GOT3 (cell line): ENCODE measurements around the gene MAP4K2.
"Not testable (repeated sequence)": the region's sequence is repeated elsewhere in the genome, so short reads cannot be mapped to it uniquely, and the experiment has no call there.

Experiments used
- DNase-seq: peaks from one replicate; lab custom pipeline; 2025; ENCODE audit warnings: mixed read lengths; lab: John Stamatoyannopoulos, UW

Gene MAP4K2

GRCh38 chr11:64803158-64803845 lies at the start of gene MAP4K2:
Gene MAP4K2, minus strand, starts transcription at chr11:64803214. Its CDS starts 65 bp downstream, at chr11:64803149.
- DNase-seq, result peak; percentile 21

GRCh38 chr11:64851831-64852351 lies 48.9 kb upstream of the MAP4K2 start:
- DNase-seq, result no peak

GRCh38 chr11:64850979-64851567 lies 48.1 kb upstream of the MAP4K2 start:
- no peak for DNase-seq

DNA sequence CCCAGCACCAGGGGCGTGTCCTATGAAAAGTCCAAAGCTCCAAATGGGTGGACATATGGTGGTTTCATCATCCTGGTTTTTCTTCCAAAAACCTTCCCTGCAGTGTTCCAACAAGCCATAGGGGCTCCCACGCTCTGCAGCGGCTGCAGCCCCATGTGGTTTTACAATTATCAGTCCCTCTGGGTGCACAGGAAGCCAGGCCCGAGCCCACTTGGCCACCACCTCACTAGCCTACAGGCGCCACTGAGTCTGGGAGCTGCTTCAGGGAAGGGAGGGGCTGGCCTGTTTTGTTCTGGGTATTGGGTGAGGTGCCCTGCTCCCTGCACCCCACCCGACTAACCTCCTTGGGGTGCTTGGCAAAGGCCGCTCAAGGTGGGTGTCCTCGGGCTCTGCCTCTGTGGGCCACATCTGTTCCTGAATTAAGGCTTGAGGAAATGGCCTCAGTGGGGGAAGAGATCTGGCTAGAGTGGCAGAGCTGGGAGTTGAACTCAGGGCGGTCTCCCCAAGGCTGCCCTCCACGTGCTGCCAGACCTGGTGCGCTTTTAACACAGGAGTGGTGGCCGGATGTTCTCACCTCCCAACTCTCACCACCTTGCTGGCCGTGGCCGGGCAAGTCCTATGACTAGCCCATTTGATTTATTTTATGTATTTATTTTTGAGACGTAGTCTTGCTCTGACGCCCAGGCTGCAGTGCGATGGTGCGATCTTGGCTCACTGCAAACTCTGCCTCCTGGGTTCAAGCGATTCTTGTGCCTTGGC lies 46.8 kb upstream of the MAP4K2 start:
- no peak for DNase-seq

GRCh38 chr11:64848826-64849597 lies 46.0 kb upstream of the MAP4K2 start:
- no peak for DNase-seq

- no peak for DNase-seq
These were observed 45.3 kb upstream of the MAP4K2 start for GRCh38 chr11:64848214-64848825.

DNA sequence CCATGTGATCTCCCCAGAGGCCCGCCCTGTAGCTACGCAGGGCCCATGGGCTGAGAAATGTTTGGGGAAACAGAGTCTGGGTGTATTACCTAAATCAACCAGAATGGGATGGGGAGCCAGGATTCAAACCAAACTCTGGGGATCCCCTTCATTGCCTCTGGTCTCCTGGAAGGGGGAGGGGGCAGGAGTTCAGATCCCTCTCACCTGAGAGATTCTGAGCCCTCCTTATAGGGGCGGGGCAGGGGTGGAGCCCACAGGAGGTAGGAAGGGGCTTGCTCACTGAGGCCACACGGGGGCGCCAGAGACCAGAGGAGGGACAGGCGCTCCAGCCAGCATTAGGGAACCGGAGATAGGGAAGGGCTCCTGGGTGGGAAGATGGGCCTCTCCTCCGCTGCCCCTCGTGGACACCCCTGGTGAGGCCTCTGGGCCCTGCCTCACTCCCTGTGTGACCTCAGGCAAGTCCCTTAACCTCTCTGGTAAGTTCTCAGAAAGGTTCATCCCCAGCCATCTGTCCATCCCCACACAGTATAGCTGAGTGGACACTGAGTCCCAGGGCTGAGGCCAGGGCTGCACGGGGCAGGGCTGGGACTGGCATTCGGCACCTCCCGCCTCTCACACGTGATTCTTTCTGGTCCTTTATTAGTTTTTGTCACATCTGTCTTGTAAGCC lies 44.1 kb upstream of the MAP4K2 start:
- DNase-seq, result peak; percentile 43

- not testable (repeated sequence) for DNase-seq
These were observed 42.7 kb upstream of the MAP4K2 start for GRCh38 chr11:64845776-64846129.

GRCh38 chr11:64845129-64845775 lies 42.2 kb upstream of the MAP4K2 start:
- DNase-seq, result no peak

DNA sequence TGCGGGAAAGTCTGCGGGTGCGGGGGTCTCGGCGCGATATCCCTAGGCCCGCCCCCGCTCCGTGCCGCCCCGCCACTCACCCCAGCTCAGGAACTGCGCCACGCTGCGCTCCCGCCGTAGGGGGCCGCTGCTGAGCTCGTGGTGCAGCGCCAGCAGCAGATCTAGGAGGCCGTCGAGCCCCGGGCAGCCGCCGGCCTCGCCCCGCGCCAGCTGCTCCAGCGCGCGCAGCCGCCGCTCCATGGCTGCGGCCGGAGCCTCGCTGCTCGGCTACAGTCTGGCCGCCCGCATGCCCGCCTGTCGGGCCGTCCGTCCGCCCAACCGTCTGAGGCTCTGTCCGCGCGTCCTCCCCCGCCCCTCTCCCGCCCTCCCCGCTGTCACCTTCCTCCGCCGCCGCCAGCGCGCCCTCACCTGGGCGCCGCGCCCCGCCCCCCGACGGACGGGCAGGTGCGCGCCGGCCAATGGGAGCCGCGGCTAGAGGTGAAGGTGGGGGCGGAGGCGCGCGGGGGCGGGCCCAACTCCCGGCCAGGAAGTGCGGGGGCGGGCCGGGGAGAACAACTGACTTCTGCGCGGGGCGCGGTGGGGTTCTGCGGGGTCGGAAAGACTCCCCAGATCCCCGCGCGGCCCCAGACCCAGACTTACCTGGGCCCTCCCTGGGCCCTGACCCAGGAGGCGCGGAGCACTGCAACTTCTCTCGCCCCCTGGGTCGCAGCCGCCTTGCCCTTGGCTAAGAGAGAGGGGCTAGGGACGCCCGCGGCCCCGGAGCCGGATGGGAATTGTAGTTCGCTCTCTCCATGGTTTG lies 41.5 kb upstream of the MAP4K2 start, which contains the start of gene CDC42BPG:
Gene CDC42BPG (minus strand): TSS at position 324 of the 799 bp plus-strand sequence. CDS start 84 bp downstream, at position 240.
- DNase-seq, result no peak

DNA sequence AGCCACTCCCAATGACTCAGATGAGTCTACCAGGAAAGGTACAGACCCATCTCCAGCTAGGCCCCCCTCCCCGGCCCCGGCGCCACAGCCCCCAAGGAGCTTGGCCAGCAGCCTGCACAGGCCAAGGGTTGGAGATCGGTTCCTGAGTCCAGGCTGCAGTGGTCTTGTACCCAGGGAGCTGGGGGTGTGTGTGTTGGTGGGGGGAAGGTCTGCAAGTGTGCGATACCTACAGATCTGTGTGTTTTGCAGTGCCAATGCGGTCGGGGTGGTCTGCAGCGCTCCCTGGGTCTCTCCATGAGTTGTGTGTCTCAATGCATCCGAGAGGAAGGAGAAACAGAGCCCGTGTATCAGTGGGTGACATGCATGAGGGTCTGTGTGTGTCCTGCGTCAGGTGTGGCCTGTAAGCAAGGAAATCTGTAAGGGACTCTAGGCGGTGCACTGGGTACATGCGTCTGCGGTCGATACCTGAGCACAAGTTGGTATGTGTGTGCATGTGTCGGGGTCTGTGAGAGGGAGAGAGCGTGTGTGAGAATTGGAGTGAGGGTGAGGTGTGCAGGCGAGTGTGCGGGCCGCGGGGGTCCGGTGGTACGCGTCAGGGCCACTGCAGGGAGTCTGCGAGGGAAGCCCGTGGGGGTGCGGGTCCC lies 40.8 kb upstream of the MAP4K2 start:
- no peak for DNase-seq

DNA sequence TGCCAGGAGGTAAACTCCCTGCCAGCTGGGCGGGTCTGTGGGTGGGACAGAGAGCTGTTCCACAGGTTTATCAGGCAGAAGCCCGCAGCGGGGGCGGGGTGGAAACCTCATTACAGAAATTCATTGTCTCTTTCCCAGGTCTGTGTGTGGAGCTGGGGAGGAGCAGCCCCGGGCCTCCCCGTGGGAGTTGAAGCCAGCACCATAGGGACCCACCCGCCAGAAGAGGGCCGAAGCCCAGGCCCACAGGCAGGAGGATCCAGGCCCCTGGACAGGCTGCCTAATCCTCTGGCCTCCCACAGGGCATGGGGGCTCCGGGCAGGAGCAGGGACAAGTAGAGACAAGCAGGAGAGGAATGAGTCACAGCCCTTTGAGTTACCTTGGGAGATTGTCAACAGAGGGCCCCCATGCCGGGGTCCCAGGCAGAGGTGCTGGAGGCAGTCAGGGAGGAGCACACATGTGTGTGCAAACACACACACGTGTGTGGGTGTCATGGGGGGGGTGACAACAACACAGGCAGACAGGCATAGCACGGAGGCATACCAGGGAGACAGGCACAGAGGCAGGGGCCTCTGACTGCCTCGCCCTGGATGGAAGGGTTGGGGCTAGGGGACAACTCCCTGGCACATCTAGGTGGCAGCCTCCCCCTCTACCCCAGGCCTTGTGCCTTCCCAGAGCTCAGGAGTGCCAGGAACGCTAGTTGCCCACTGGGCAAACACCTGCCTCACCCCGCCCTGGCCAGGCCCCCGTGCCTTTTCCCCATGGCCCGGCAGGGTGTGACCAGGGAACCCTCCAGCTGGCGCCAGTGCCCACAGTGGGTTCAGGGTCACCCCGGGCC lies 40.1 kb upstream of the MAP4K2 start:
- no peak for DNase-seq

- DNase-seq, result no peak
These were observed 39.3 kb upstream of the MAP4K2 start for GRCh38 chr11:64842366-64842759.

GRCh38 chr11:64841592-64842365 lies 38.8 kb upstream of the MAP4K2 start:
- DNase-seq, result no peak

DNA sequence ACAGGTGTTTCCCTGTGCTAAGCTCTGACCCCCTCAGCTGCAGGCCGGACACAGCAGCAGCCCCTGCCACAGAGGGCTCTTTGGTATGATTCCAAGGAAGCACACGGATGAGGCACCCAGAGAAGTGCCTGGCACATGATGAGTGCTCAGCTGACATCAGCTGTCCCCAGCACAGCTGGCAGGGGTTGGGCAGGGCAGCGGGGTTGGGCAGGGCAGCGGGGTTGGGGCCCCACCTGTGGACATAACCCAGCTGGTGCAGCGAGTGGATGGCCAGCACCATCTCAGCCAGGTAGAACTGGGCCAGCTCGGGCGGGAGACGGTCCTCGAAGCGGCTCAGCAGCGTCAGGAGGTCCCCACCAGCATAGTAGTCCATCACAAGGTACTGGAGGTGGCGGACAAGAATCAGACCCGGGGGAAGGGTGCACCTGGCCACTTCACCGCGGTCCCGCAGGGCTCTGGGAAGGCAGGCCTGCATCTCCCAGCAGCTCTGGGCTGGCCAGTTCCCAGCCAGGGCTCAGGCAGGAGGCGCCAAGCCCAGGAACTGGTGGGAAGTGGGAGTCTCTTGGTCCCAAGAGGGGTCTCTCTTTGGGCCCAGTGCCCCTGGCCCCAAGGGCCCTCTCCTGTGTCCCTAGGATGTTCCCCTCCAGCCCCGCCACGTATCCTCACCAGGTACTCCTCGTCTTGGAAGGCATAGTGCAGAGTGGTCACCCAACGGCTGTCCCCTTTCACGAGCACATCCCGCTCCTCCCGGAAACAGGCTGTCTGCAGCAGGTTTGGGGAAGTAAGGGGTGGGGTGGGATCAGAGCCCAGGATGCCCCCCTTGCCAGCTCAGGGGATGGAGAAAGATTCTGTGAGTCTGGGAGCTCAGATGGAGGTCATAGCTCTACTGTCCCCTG lies 37.1 kb upstream of the MAP4K2 start:
- no peak for DNase-seq

DNA sequence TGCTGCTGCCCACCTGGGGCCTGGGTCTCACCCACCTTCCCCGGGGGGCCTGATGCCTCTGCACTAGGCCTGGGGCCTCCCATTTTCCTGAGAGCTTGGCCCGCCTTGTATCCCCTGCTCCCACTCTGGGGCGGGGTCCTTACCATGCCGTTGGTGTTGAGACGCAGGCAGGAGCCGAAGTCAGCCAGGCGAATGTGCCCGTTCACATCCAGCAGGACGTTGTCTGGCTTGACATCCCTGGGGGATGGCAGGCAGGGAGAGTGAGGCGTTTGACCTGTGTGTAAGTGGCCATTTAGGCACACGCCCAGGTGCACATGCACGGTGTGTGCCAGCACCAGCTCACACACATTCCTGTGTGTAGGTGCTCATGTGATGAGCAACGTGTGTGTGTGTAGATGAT lies 36.3 kb upstream of the MAP4K2 start:
- DNase-seq, result no peak
